Stimulated activated naive B cell treated with anti-CD40 and anti-IgM and Interleukin-4, amounts not matched to agents 10 μg/mL and 1 μg/mL and 100 μg/mL, for 72 hours (primary cell): ENCODE measurements around the gene CACNA2D2.
A peak's percentile ranks its signal among the peaks of the same experiment; 100 is the strongest.

Experiments used
- ATAC-seq, 2 donors: fragments of 150-1000 bp; cut with Tn5 transposase; replicated peaks; 2 replicates each; pipeline ENCODE4 v1.10.0; 2021; ENCODE audit warnings: moderate library complexity in 1 of 2
- DNase-seq: peaks from one replicate; pipeline ENCODE4 v3.0.0; 2021
- H3K27ac Mint-ChIP-seq: one replicate; pipeline ENCODE4 v1.8.0; 2022; ENCODE audit warnings: mild to moderate bottlenecking, mixed read lengths
- H3K27me3 Mint-ChIP-seq, 2 donors: one replicate each; pipeline ENCODE4 v1.8.0; 2022; ENCODE audit warnings: mixed read lengths in 2 of 2
- H3K36me3 Mint-ChIP-seq, 2 donors: one replicate each; pipeline ENCODE4 v1.8.0; 2022; ENCODE audit warnings: mixed read lengths in 2 of 2, mild to moderate bottlenecking in 1 of 2
- H3K4me1 Mint-ChIP-seq, 2 donors: one replicate each; pipeline ENCODE4 v1.8.0; 2022; ENCODE audit warnings: mixed read lengths in 2 of 2, mild to moderate bottlenecking in 1 of 2
- H3K4me3 Mint-ChIP-seq, 2 donors: one replicate each; pipeline ENCODE4 v1.8.0; 2022; ENCODE audit warnings: mild to moderate bottlenecking in 2 of 2, mixed read lengths in 2 of 2, moderate library complexity in 1 of 2
- H3K9me3 Mint-ChIP-seq, 2 donors: one replicate each; pipeline ENCODE4 v1.8.0; 2022; ENCODE audit warnings: mixed read lengths in 2 of 2, mild to moderate bottlenecking in 1 of 2

CACNA2D2 gene

DNA sequence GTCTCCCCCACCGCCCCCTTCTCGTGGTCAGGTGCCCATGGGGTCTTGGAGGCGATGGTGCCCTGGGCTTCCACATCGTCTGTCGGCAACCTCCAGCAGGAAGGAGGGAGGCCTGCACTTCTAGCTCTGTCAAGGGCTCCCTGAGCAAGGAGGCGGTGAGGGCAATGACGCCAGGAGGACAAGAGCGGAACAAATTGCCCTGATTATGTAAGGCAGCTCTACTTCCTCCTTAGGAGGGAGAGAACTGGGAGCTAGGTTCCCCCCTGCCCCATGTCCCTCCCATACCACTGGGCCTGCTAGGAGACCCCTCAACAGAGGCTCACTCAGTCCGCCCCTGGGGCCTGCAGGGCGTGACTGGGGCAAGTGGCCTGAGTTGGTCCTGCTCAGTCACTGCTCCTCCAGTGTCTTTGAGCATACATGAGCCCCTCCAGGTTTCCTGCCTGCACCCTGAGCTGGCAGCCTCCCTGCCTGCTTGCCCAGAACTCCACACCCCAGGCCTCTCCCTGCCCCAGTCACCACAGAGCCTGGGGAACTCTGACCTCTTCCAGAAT is 56.1 kb downstream of the CACNA2D2 start:
- no peak for DNase-seq
- Mint-ChIP-seq H3K27me3 (peaks cover 4 to 14% of the 10 kb centered on the region in 2 donors), H3K27ac (no peak overlapping the region), H3K36me3 (peaks cover 0 to 1% of the 10 kb centered on the region in 2 donors), H3K4me3 (no peak overlapping the region), H3K9me3 (no peaks in the 10 kb centered on the region), H3K4me1 (peaks cover 0 to 9% of the 10 kb centered on the region in 2 donors)
- ATAC-seq: no peak

DNA sequence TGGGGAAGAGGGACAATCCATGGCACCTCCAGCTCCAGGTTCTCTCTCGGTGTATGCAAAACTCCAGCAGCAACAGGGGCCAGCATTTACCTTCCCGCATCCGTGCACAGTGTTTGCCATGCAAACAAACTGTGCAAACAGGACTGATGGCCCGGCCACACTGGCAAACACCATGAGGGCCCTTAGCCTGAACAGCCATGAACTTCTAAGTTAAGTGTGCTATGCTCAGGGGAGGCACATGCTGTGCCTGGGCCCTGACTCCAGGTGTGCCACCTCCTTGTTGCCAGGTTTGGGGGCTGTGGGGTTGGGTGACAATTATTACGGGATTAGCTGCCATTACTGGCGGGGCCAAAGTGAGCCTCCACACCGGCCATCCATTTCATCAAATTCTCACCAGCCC is 57.5 kb downstream of the CACNA2D2 start:
- Mint-ChIP-seq H3K4me1 (peaks cover 0 to 9% of the 10 kb centered on the region in 2 donors), H3K9me3 (no peaks in the 10 kb centered on the region), H3K27ac (no peak overlapping the region), H3K4me3 (no peak overlapping the region), H3K36me3 (peaks cover 0 to 1% of the 10 kb centered on the region in 2 donors), H3K27me3 (peaks cover 4 to 6% of the 10 kb centered on the region in 2 donors)
- no peak for ATAC-seq
- DNase-seq: no peak

- H3K4me3 Mint-ChIP-seq: no peak overlapping the region
- no peak overlapping the region for H3K27ac Mint-ChIP-seq
- no peak for DNase-seq
- H3K27me3 Mint-ChIP-seq: no peaks in the 10 kb centered on the region
- no peak for ATAC-seq
- no peaks in the 10 kb centered on the region for H3K36me3 Mint-ChIP-seq
- H3K4me1 Mint-ChIP-seq: no peaks in the 10 kb centered on the region
- H3K9me3 Mint-ChIP-seq: no peaks in the 10 kb centered on the region
These were observed 58.7 kb downstream of the CACNA2D2 start for GRCh38 chr3:50444782-50445181.

DNA sequence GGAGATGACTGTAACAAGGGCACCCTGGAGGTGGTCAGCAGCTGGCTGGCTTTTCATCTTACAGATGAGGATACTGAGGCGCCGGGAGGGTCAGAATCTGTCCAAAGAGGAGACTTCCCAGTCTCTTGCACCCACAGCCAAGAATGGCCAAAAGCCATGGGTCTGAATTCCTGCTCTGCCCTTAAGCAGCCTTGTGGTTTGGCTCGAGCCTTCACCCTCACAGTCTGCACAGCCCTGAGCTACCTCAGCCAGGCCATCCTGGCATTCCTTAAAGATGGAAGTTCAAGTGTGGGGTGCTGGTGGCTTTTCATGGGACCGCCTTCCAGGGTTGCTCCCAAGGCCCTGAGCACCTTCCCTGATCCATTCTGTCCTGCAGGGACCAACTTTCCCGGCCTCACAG is 59.2 kb downstream of the CACNA2D2 start:
- no peaks in the 10 kb centered on the region for H3K36me3 Mint-ChIP-seq
- H3K4me3 Mint-ChIP-seq: no peak overlapping the region
- no peaks in the 10 kb centered on the region for H3K27me3 Mint-ChIP-seq
- DNase-seq (no peak), ATAC-seq (no peak)
- no peaks in the 10 kb centered on the region for H3K9me3 Mint-ChIP-seq
- no peaks in the 10 kb centered on the region for H3K4me1 Mint-ChIP-seq
- H3K27ac Mint-ChIP-seq: no peak overlapping the region

GRCh38 chr3:50442945-50443579 is 60.4 kb downstream of the CACNA2D2 start:
- no peak for ATAC-seq
- Mint-ChIP-seq H3K4me3 (no peak overlapping the region), H3K27ac (no peak overlapping the region), H3K36me3 (no peaks in the 10 kb centered on the region), H3K9me3 (no peaks in the 10 kb centered on the region), H3K27me3 (no peaks in the 10 kb centered on the region), H3K4me1 (no peaks in the 10 kb centered on the region)
- DNase-seq: no peak

DNA sequence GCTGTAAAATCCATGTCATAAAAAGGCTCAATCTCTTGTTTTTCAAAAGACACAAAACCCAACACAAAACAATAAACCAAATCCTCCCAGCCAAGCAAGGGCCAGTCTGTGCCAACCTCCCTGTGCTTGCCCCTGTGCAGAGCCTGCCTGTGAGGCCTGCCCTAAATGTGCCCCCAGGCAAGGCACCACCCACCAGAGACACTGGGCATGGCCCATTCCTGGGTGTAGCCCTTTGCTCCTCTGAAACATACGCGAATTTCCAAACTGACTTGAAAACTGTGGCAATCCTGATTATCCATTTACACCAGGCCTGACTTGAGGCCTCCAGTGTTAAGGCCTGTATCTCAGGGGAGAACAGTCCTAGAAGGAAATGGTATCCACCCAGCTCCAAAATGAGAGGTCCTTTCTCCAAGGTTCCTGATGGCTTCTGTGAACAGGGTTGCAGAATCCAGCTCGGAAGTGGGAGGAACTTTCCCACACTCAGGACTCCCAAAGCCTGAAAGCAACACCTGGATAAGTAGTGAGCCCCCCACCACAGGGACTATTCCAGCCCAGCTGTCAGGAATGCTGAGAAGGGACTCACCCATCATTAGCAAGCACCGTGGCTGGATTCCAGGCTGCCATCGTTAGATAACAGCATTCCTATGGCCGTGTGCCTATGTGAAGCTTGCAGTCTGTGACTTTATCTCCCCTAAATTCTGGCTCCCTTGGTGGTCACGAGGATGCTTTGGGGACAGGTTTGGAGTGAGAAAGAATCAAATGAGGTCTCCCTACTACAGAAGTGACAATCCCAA is 61.8 kb downstream of the CACNA2D2 start:
- Mint-ChIP-seq H3K4me3 (no peak overlapping the region), H3K27me3 (peaks cover 4 to 11% of the 10 kb centered on the region in 2 donors), H3K27ac (no peak overlapping the region), H3K36me3 (no peaks in the 10 kb centered on the region), H3K9me3 (no peaks in the 10 kb centered on the region), H3K4me1 (no peaks in the 10 kb centered on the region)
- DNase-seq (no peak), ATAC-seq (no peak)

DNA sequence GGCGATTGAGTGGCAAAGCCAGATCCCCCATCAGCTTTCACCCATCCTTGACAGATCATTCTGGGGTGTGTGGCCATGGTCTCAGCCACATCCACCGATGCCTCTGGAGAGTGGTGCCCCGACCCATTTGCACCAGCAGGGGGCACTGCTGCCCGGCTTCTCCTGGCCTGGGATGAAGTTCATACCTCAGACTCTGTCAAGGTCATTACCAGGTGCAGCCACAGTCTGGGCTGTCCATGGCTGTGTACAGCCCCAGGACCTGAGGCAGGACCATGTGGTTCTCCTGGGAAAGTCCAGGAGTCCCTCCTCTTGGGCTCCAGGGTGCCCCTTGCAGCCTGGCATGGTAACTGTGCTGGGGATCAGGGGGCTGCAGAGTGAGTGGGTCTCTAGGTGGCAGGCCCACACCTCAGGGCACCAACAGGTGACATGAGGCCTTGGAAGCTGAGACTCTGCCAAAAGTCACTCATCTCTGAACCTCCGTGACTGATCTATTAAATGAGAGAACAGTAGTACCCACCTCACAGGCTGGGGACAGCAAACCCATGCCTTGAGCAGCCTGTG is 67.2 kb downstream of the CACNA2D2 start:
- ATAC-seq (peak; percentile 90 to 96), DNase-seq (peak; percentile 51)
- Mint-ChIP-seq H3K27me3 (peaks cover 27 to 30% of the 10 kb centered on the region in 2 donors), H3K4me3 (no peak overlapping the region), H3K36me3 (no peaks in the 10 kb centered on the region), H3K27ac (no peak overlapping the region), H3K9me3 (no peaks in the 10 kb centered on the region), H3K4me1 (peaks cover 0 to 4% of the 10 kb centered on the region in 2 donors)

DNA sequence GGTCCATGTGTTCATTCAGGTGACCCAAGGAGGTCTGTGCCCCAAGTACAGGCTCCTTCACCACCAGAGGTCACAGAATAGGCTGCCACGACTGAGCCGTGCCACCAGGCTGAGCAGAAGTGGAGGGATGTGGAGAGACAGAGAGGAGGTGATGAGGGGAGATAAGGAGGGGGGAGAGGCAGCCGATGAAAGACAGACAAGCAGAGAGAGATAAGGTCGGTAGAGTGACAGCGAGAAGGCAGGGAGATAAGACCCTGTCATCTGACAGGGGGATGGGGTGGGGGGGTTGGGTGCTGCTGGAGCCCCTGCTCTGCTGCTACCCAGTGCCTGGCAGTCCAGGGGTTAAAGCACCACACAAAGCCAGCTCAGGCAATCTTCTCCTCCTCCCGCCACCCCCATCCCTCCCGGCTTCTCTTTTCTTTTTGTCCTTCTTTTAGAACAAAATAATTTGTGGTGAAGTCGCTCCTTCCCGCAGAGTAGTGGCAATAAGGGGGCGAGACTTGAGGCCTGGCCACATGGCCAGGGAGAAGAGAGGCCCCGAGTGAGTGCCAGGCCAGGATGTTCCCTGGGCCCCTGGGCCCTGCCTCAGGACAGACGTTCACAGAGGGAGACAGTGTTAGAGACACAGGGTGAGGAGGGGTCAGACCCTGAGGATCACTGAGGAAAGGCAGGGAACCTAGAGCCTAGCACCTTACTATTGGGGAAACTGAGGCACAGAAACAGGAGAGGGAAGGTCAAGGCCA is 67.9 kb downstream of the CACNA2D2 start:
- Mint-ChIP-seq H3K27me3 (peaks cover 27 to 30% of the 10 kb centered on the region in 2 donors), H3K27ac (no peak overlapping the region), H3K4me3 (peak overlapping the region in 1 of 2 donors; percentile 12), H3K9me3 (no peaks in the 10 kb centered on the region), H3K4me1 (peaks cover 0 to 4% of the 10 kb centered on the region in 2 donors), H3K36me3 (no peaks in the 10 kb centered on the region)
- peak in 1 of 2 donors; percentile 10 for ATAC-seq
- DNase-seq: no peak

DNA sequence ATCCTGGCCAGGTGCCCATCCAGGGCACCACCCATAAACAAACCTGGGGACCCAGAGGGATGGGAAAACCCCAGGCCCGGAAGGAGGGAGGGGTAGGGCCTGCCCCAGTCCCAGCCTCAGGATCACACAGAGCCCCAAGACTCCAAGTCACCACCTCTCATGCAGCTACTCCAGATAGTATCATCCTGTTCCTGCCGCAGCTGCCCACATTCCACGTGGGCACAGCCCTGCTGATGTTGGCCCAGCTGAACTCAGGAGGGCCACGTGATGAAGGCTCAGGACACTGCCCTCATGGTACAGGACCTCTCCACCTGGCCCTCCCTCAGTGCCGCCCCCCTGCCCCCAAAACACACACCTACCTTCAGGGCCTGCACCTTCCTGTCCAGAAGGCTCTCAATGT is 69.5 kb downstream of the CACNA2D2 start:
- ATAC-seq (no peak), DNase-seq (no peak)
- Mint-ChIP-seq H3K27me3 (peaks cover 27 to 30% of the 10 kb centered on the region in 2 donors), H3K4me3 (no peak overlapping the region), H3K9me3 (no peaks in the 10 kb centered on the region), H3K27ac (no peak overlapping the region), H3K4me1 (peaks cover 0 to 4% of the 10 kb centered on the region in 2 donors), H3K36me3 (no peaks in the 10 kb centered on the region)

GRCh38 chr3:50430950-50431435 is 72.4 kb downstream of the CACNA2D2 start:
- no peak overlapping the region for H3K27ac Mint-ChIP-seq
- H3K9me3 Mint-ChIP-seq: no peaks in the 10 kb centered on the region
- no peak overlapping the region for H3K4me3 Mint-ChIP-seq
- no peak for DNase-seq
- H3K36me3 Mint-ChIP-seq: no peaks in the 10 kb centered on the region
- ATAC-seq: no peak
- peaks cover 0 to 3% of the 10 kb centered on the region in 2 donors for H3K4me1 Mint-ChIP-seq
- H3K27me3 Mint-ChIP-seq: peaks cover 17 to 20% of the 10 kb centered on the region in 2 donors

- DNase-seq (no peak), ATAC-seq (no peak)
- Mint-ChIP-seq H3K9me3 (no peaks in the 10 kb centered on the region), H3K4me3 (no peak overlapping the region), H3K36me3 (no peaks in the 10 kb centered on the region), H3K27ac (no peak overlapping the region), H3K4me1 (no peaks in the 10 kb centered on the region), H3K27me3 (peaks cover 14 to 17% of the 10 kb centered on the region in 2 donors)
These were observed 73.2 kb downstream of the CACNA2D2 start for GRCh38 chr3:50430191-50430590.

GRCh38 chr3:50428007-50428633 is 75.3 kb downstream of the CACNA2D2 start:
- H3K9me3 Mint-ChIP-seq: no peaks in the 10 kb centered on the region
- H3K27ac Mint-ChIP-seq: no peak overlapping the region
- H3K27me3 Mint-ChIP-seq: peaks cover 9% of the 10 kb centered on the region in 2 donors
- H3K4me1 Mint-ChIP-seq: peaks cover 2% of the 10 kb centered on the region in 2 donors
- DNase-seq: no peak
- no peak for ATAC-seq
- H3K4me3 Mint-ChIP-seq: no peak overlapping the region
- H3K36me3 Mint-ChIP-seq: no peaks in the 10 kb centered on the region

GRCh38 chr3:50427217-50427616 is 76.2 kb downstream of the CACNA2D2 start:
- no peaks in the 10 kb centered on the region for H3K36me3 Mint-ChIP-seq
- peaks cover 9 to 10% of the 10 kb centered on the region in 2 donors for H3K27me3 Mint-ChIP-seq
- ATAC-seq: no peak
- no peaks in the 10 kb centered on the region for H3K9me3 Mint-ChIP-seq
- H3K4me3 Mint-ChIP-seq: no peak overlapping the region
- H3K4me1 Mint-ChIP-seq: peaks cover 3 to 4% of the 10 kb centered on the region in 2 donors
- DNase-seq: no peak
- no peak overlapping the region for H3K27ac Mint-ChIP-seq
